ENCODE measurements around the gene NMRK2. TPM values are rescaled to one million over a fixed set of nuclear protein-coding genes. Genes with fewer than 3 reads are reported as not detected.

Gene NMRK2
- total and polyA plus RNA-seq, 2 of the 13 experiments (the other 11 are each of a cell fraction or from before 2014, with no cell fraction given) = not detected

DNA sequence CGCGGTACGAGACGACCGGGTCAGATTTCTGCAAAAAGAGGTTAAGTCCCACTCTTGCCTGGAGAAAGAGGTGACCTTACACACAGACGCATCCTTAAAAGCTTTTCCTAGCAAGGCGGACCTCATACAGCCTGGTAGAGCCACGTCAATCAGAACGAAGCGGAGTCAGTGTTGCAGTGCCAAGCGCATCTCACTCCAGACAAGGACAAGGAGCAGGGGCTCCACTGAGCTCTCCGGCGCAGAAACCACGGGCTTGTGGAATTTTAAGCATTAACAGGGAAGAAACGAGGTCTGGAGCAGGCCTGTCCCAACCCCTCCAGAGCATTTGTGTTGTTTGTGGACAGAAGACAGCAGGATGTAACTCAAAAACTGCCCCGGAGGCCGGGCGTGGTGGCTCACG is 45.3 kb downstream of the NMRK2 start:
- POLR2A ChIA-PET = interaction anchor here (2.0 kb wide), 1 partner anchor 9 kb away, joined by 12 read pairs; no protein-coding TSS in a partner anchor
- intact Hi-C loops (cut with micrococcal nuclease; ENCODE audit: unreplicated experiment) = no loop called here
- ATAC-seq (no peak), FAIRE-seq (no peak), DNase-seq (ENCODE audit: low spot score) (no peak)
- TF ChIP-seq PHF21A (CRISPR knock-in tag; IDR thresholded peaks at IDR 0.05) (no peak), SOX5 (CRISPR knock-in tag; IDR thresholded peaks at IDR 0.05; ENCODE audit: borderline replicate concordance) (no peak), POLR2G (IDR thresholded peaks at IDR 0.05; ENCODE audit: low read depth, low read length) (0 out of 2 replicates have a peak, but pooled peaks have one; percentile 25), FIP1L1 (IDR thresholded peaks at IDR 0.05; ENCODE audit: borderline replicate concordance, insufficient read depth, low read depth, low read length) (no peak), ZSCAN30 (CRISPR knock-in tag; IDR thresholded peaks at IDR 0.05) (no peak), KDM4B (CRISPR knock-in tag; IDR thresholded peaks at IDR 0.05) (no peak)
- TF ChIP-seq, protein P1, sequence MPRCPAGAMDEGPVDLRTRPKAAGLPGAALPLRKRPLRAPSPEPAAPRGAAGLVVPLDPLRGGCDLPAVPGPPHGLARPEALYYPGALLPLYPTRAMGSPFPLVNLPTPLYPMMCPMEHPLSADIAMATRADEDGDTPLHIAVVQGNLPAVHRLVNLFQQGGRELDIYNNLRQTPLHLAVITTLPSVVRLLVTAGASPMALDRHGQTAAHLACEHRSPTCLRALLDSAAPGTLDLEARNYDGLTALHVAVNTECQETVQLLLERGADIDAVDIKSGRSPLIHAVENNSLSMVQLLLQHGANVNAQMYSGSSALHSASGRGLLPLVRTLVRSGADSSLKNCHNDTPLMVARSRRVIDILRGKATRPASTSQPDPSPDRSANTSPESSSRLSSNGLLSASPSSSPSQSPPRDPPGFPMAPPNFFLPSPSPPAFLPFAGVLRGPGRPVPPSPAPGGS (CRISPR knock-in tag; IDR thresholded peaks at IDR 0.05) = no peak
- BruUV-seq (replicated peaks) = no TSS peak
- Histone ChIP-seq H3K4me2 (ENCODE audit: low read depth, low read length) (no peak overlapping the region), H3K4me1 (ENCODE audit: insufficient read depth, low read length) (peaks cover 26% of the 10 kb centered on the region), H3K9me3 (ENCODE audit: low read length) (no peaks in the 10 kb centered on the region), H3K79me2 (ENCODE audit: insufficient read depth, low read length) (peaks cover 29% of the 10 kb centered on the region), H3K27ac (ENCODE audit: extremely low read length, insufficient read depth, low read length) (no peak overlapping the region), H4K20me1 (ENCODE audit: insufficient read depth, low read length) (peaks cover 77% of the 10 kb centered on the region), H2AFZ (ENCODE audit: low read length) (no peak overlapping the region), H3K36me3 (replicated peaks in 1 of 2; ENCODE audit: control insufficient read depth in 1 of 2, insufficient read depth in 2 of 2, low read length in 2 of 2) (peaks cover 64 to 73% of the 10 kb centered on the region in 2 experiments), H3K4me3 (replicated peaks in 1 of 3; ENCODE audit: insufficient read depth in 1 of 3, low read depth in 2 of 3, low read length in 3 of 3) (no peak overlapping the region), H3K27me3 (ENCODE audit: control insufficient read depth in 1 of 2, insufficient read depth in 2 of 2, low read length in 2 of 2) (no peaks in the 10 kb centered on the region), H3K9ac (ENCODE audit: insufficient read depth, low read depth, low read length) (no peak overlapping the region)
- over 99% methylated on average over 15 of the region's 19 CpGs for WGBS (ENCODE audit: low lambda C conversion rate)
- CTCF ChIA-PET (ENCODE audit: low intra/inter-chr PET ratio, low total read pairs) = no interaction called here
- in situ Hi-C loops (cut with HindIII; ENCODE audit: extremely low pct_ligation_motif_present, low pct_unique_long_range_greater_than_20kb) = no loop called here

DNA sequence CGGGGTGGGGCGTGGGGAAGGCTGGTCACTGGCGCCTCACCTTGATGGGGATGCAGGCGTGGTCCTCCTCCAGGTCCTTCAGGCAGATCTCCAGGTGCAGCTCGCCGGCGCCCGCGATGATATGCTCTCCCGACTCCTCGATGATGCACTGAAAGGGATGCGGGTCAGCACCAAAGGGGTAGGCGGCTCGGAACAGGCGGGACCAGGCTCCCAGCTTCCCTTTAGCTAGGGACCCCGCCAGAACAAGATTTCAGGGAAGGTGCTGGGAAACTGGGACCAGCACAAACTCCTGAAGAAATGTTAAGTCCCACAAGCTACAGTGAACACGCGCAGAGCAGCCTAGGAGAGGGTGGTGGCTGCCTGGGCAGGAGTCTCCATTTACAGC is 46.4 kb downstream of the NMRK2 start:
- over 99% methylated on average over 11 of the region's 18 CpGs for WGBS (ENCODE audit: low lambda C conversion rate)
- H4K20me1 ChIP-seq (ENCODE audit: insufficient read depth, low read length) = peaks cover 88% of the 10 kb centered on the region
- TF ChIP-seq ZC3H13 (CRISPR knock-in tag; IDR thresholded peaks at IDR 0.05) (peak; percentile 61), POLR2A (IDR thresholded peaks at IDR 0.05; ENCODE audit: insufficient read depth in 1 of 2, low read depth in 2 of 2, low read length in 2 of 2) (peak in 1 of 2 experiments; percentile 33; a peak in 1 of 4 replicates), ARNTL (CRISPR knock-in tag; IDR thresholded peaks at IDR 0.05) (no peak), ZNF33A (CRISPR knock-in tag; IDR thresholded peaks at IDR 0.05; ENCODE audit: borderline replicate concordance) (no peak), SSRP1 (CRISPR knock-in tag; IDR thresholded peaks at IDR 0.05) (peak; percentile 60; the same call in 1 of the 2 replicates)
- TF ChIP-seq, protein P2, sequence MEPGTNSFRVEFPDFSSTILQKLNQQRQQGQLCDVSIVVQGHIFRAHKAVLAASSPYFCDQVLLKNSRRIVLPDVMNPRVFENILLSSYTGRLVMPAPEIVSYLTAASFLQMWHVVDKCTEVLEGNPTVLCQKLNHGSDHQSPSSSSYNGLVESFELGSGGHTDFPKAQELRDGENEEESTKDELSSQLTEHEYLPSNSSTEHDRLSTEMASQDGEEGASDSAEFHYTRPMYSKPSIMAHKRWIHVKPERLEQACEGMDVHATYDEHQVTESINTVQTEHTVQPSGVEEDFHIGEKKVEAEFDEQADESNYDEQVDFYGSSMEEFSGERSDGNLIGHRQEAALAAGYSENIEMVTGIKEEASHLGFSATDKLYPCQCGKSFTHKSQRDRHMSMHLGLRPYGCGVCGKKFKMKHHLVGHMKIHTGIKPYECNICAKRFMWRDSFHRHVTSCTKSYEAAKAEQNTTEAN (CRISPR knock-in tag; conservative IDR thresholded peaks at IDR 0.05) = no peak
- CTCF ChIA-PET (ENCODE audit: low intra/inter-chr PET ratio, low total read pairs) = no interaction called here
- POLR2A ChIA-PET = interaction anchor here (2.0 to 7.4 kb wide), 2 partner anchors 8 to 10 kb away, joined by 12 to 118 read pairs; partner anchors contain the start of gene DAPK3
- no peak overlapping the region for H2AFZ ChIP-seq (ENCODE audit: low read length)
- H3K27me3 ChIP-seq (ENCODE audit: control insufficient read depth in 1 of 2, insufficient read depth in 2 of 2, low read length in 2 of 2) = no peaks in the 10 kb centered on the region
- no peak overlapping the region for H3K4me3 ChIP-seq (replicated peaks in 1 of 3; ENCODE audit: insufficient read depth in 1 of 3, low read depth in 2 of 3, low read length in 3 of 3)
- no peaks in the 10 kb centered on the region for H3K9me3 ChIP-seq (ENCODE audit: low read length)
- H3K27ac ChIP-seq (ENCODE audit: extremely low read length, insufficient read depth, low read length) = no peak overlapping the region
- intact Hi-C loops (cut with micrococcal nuclease; ENCODE audit: unreplicated experiment) = no loop called here
- peaks cover 75 to 84% of the 10 kb centered on the region in 2 experiments for H3K36me3 ChIP-seq (replicated peaks in 1 of 2; ENCODE audit: control insufficient read depth in 1 of 2, insufficient read depth in 2 of 2, low read length in 2 of 2)
- BruUV-seq (replicated peaks) = no TSS peak
- no peak overlapping the region for H3K4me2 ChIP-seq (ENCODE audit: low read depth, low read length)
- in situ Hi-C loops (cut with HindIII; ENCODE audit: extremely low pct_ligation_motif_present, low pct_unique_long_range_greater_than_20kb) = no loop called here
- no peak for FAIRE-seq
- DNase-seq (ENCODE audit: low spot score) = no peak
- H3K9ac ChIP-seq (ENCODE audit: insufficient read depth, low read depth, low read length) = no peak overlapping the region
- peaks cover 40% of the 10 kb centered on the region for H3K79me2 ChIP-seq (ENCODE audit: insufficient read depth, low read length)
- ATAC-seq = no peak
- H3K4me1 ChIP-seq (ENCODE audit: insufficient read depth, low read length) = peaks cover 37% of the 10 kb centered on the region
